HG02840 (cell line): ENCODE results near the gene ESR2.
A peak's percentile ranks its signal among the peaks of the same experiment; 100 is the strongest.
"Not testable (repeated sequence)": the region's sequence is repeated elsewhere in the genome, so short reads cannot be mapped to it uniquely, and the experiment has no call there.

Experiments used
- ATAC-seq: cut with Tn5 transposase; IDR thresholded peaks from one replicate; pipeline ENCODE4 v1.9.1; 2021; ENCODE audit warnings: mild to moderate bottlenecking, moderate library complexity, moderate number of reproducible peaks; ENCODE audit not compliant: unreplicated experiment, low FRiP score

The ESR2 gene

DNA sequence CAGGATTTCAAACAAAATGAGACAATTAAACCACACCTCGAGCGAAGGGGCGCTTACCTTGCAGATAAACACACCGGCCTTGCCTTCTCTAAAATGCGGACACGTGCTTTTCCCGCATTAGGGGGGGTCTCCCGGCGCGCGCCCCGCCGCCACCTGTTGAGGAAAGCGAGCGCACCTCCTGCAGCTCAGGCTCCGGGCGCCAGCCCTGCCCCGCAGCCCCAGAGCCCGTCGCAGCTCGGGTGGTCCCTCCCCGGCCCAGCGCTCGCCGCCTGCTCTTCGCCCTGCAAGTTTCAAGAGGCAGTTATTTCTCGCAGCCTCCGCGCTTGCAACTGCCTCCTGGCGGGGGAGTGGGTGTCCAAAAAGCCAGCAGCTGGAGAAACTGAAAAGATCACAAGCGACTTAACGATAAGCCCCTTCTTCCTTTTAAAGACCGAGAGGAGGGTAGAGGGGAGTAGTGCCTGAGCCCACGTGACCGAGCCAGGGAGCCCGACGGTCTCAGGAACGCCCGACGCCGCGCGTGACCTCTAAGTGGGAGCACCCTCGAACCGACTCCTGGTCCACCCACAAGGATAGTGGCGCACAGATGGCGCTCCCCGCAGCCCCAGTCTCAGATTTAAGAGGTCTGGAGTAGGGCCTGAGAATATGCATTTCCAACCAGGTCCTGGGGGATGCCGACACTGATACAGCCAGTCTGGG, at the start of gene ESR2:
Gene ESR2 (minus strand): TSS at position 396 of the 696 bp plus-strand sequence. CDS start 11,386 bp downstream, outside the sequence.
- ATAC-seq = peak; percentile 32

DNA sequence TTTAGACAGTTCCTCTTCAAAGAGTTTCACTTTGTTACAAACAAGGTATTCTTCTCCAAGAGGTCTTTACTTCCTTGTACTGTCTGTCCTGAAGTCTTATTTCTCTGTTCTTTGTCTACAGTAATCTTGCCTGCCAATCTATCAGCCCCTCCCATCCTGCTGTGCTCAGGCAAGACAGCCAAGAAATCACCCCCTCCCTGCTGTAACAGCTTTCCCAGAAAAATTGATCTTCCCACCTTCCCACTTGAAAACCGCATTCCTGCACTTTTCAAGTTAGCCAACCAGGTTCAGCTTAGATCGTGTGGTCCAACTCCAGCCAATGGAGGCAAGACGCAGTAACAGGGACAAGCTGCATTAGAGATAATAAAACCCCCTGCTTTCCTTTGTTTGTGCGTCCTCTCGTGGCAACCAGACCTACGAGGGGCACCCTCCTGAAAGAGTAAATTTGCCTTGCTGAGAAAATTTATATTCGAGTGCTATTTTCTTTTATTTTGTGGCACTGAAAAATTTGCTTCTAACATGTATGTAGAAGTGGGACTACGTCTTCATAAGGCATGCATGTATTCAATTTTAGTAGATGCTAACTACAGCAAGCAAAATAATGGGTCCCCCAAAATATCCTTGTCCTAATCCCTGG, 46.5 kb upstream of the ESR2 start:
- no peak for ATAC-seq

DNA sequence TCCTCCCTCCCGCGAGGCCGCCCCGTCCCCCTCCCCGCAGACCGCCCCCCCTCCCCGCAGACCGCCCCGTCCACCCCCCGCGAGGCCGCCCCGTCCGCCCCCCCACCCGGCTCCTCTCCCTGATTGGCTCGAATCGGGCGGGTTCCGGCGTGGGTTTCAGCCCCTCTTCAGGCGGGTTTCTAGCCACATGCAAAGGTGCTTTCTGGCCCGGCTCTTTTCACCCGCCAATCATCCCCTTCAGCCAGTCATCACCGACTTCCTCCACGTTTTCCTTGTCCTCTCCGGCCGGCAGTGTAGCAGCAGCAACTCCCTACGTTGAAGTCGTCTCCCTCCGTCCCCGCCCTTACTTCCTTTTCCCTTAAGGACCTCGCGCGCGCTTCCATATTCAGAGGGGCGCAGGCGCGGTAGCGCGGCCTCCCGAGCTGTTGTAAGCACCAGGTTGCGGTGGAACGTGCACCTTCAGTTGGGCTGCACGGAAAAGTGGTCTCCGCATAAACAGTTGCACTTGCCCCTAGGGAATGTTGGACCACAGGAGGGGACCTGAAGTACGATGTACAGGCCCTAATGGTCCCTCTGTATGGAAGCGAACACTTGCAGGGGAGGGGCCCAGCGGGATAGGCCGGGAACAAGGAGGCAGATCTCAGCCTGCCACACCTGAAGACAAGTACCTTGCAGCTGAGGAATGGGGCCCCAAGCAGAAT, 44.6 kb upstream of the ESR2 start:
- ATAC-seq = peak; percentile 95

DNA sequence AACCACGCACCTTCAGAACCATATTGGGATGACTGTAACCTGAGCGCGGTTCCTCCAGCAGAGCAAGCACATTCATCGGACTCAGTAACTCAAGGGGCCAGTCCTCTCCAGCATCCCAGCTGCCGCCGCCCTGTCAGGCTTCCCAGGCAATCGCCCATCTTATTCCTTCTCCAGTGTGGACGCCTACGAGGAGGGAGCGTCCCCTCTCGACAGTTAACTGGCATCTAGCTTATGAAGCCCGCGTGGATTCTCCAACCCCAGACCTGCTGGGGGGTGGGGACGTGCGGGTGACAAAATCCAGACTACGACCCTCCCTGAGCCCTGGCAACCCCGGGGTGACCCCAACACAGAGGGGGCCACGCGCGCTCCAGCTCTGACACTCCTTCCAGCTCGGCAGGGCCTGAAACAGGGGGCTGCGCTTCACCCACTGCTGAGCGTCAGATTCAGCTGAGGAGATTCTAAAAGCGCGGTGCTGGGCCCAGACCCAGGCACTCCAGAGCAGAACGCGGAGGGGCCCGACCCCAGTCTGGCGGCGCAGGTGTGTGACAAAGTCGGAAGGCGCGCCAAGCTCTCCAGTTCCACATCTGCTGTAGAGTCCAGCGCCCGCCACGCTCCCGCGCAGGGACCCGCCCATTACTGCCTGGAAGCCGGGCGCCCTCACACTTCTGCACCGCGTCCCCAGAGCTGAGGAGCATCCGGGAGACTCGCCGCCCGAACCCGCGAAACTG, 43.9 kb upstream of the ESR2 start:
- peak; percentile 46 for ATAC-seq

DNA sequence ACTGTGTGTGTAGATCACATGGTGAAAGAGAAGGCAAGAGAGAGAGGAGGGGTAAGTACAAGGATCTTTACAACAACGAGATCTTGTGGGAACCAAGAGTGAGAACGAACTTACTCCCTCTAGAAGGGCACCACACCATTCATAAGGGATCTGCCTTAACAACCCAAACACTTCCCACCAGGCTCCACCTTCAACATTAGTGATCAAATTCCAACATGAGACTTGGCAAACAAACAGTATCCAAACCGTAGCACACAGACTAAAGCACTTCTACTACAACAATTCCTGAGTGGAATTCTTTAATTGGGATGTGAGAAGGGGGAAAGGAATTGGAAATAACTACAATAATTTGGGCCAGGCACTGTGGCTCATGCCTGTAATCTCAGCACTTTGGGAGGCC, 35.0 kb upstream of the ESR2 start:
- ATAC-seq = no peak

DNA sequence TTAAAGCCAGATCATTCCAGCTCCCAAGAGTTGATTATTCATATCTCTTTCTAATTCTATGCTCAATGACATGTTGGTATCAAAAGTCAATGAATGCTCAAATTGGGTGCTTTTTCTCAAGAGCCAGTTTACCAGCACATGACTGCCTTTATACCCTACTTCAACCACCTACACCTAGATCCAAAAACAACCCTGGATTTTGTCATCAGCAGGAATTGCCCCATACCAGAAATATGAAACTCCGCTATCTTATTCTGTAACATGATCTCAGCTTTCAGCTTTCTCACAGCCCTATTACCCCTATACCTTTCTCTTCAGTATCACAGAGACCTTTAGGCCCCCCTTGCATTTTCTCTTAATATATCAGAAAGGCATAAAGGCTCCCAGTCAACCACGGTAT, 32.3 kb upstream of the ESR2 start:
- ATAC-seq = no peak

DNA sequence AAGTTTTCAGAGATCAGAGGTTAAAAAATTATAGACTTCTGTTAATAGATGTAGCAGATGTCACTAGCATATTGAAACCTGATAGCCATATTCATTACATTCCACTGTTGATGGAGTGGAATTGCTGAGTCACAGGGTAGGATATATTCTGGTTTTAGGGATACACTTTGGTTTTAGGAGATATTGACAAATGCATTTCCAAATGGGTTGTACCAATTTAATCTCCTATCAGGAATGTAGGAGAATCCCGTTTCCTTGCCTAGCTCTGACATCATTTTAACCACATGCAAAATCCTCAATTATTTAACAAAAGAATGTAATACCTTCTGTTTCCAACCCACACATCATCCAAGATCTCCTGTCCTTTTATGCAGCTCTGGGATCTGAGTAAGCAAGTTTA, 30.7 kb upstream of the ESR2 start:
- no peak for ATAC-seq

DNA sequence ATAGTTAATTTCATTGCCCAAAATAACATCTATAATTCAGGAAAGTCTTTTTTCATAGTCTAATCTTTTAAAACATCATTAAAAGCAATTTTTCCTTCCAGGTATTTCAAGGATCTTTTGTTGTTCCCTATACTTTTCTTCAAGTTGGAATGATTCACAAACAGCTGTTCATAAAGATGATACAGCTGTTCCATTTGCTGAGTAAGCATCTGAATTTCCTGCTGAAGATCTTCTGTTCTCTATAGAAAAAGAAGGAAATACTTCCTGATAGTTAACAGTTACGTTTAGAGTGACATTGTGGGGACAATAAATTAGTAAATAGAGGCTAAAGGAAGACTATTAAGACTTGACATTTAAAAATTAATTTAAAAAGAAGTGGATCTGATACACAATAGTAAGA, 30.3 kb upstream of the ESR2 start:
- ATAC-seq = no peak

DNA sequence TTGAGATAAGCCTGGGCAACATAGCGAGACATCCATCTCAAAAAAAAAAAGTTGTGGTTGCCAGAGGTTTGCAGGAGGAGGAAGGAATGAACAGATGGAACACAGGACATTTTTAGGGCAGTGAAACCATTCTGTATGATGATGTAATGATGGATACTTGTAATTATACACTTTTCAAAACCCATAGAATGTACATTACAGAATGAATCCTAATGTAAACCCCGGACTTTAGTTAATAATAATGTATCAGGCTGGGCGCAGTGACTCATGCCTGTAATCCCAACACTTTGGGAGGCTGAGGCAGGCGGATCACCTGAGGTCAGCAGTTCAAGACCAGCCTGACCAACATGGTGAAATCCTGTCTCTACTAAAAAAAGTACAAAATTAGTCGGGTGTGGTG, 26.2 kb upstream of the ESR2 start:
- not testable (repeated sequence) for ATAC-seq

DNA sequence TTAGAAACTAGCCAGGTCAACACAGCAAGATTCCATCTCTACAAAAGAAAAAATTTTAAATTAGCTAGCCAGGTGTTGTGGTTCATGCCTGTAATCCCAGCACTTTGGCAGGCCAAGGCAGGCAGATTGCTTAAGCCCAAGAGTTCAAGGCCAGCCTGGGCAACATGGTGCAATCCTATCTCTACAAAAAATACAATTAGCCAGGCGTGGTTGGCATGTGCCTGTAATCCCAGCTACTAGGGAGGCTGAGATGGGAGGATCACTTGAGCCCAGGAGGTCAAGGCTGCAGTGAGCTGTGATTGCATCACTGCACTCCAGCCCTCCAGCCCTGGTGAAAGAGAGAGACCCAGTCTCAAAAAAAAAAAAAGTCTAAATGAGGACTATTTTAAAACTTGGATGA, 24.5 kb upstream of the ESR2 start:
- not testable (repeated sequence) for ATAC-seq

DNA sequence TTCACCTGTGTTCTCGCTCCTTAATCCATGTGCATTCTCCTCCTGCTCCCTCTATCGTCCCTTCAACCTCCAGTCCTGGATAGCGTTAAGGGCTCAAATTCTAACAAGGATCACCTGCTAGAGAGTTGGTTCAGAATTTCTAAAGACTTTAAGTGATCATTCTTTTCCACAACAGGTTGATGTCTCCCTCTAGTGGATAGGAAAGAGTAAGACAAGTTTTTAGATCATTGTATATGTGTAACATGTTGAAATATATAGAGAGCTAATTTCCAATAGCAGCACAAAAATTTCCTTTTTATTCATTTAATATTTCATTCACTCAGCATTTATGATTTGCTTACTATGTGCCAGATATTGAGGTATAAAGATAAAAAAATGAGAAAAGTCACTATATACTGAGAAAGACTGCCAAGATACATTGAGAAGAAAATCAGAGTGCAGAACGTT, 9.3 kb upstream of the ESR2 start:
- ATAC-seq = no peak

DNA sequence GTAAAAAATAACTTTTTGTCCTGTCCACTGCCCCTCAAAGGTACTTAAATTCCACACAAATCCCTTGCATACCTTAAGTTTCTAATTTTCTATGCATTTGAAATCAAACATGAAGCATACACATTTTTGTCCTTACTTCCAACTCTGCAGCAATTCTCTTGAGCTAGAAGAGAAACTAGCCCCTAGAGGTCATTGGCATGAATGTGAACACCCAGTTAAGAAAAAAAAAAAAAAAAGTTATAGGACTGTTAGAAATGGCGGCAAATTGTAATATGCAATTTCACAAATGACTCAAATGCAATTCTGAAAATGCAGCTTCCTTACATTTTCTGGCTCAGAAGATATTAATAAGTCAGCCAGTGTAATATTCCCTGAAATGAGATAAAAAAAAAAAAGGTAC, 4.6 kb upstream of the ESR2 start:
- no peak for ATAC-seq

DNA sequence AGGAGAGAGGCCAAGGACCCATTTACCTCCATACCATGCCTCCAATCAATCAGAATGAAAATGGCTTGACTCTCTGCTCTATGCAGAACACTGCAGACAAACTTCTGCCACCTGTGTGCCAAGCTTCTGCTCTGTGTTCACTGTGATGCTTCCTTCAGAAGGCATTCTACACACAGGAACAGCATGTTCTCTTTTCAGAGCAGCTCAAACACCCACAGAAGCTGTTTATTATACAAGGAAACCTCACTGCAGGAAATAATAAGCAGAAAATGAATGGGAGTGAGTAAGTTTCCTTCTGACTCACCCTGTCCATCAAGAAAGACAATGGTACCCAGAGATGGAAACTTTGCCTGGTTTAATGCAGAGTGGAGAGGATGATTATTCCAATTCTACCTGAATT, 2.4 kb upstream of the ESR2 start:
- no peak for ATAC-seq

DNA sequence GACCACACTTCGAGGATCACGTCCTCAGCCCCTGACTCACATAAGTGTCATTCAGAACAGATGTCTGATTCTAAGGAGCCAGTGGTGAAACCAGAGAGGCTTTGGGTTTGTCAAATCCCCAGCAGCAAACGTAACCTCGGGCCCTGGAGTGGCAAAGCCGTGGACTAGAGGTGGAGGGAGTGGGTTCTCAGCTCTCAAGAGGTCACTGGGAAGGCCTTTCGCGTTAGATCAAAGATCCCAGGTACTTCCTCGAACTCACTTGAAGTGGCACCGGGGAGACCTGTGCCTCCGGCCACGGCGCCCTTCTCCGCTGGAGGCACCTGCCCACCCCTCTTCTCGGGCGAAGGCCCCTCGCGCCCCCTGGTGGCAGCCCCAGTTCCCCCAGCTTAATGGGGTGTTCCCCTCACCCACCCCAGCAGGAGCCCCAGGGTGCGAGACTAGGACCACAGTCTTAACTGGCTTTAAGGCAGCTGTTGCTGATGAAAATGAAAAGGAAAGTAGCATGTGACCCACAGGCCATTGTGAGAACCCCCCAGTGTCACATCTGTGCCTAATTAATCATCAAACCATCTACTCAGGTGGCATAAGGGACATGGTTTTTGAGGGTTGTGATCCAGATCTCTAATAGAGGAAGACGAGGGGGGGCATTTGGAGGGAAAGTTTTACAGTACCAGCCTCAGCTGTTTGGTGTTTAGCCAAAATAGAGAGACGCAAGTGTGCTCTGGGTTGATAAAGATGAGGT, 672 bp upstream of the ESR2 start:
- ATAC-seq = peak; percentile 56

DNA sequence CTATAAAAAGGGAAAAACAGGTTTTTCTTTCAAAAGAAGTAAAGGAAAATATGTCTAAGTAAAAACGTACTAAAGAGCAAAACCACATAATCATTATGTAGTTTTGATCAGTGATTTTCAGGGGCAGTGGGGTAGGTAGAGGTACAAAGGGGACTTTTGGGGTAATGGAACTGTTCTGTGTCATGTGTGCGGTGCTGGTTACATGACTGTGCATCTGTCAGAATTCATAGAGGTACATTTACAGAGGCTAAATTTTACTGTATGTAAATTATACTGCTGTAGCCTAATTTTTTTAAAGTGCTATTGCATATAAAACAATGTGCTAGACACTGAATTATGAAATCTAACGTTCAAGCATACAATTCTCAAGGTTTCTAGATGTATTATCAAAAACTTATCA, 2.0 kb downstream of the ESR2 start:
- ATAC-seq = no peak

DNA sequence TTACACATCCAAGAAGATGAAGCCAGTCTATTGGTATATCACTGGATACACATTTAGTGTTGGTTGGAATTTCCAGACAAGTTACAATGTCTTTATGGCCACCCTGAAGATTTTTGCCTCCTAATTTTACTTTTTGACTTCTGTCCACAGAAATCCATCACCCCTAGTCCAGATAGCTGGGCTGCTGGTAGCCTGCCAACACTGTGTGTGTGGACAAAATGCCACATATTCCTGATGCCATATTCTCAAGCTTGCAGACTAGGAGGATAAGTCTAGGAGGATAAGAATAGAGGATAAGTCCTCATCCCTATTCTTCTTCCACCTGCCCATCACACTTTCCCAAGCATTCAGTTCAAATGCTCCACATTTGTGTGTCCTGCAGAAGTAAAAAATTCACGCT, 4.6 kb downstream of the ESR2 start:
- ATAC-seq = no peak

DNA sequence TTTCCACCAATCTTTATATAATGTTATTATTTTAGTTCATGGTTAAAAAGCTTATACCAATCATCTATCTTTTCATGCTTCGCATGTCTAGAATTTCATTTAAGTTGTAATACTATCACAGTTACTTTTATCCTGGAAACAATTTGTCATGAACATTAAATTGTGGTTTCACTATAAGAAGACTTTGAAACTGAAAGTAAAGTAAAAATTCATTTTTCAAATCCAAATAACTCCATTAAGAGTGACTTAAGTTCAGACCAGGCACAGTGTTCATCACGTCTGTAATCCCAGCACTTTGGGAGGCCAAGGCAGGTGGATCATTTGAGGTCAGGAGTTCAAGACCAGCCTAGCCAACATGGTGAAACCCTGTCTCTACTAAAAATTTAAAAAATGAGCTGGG, 12.4 kb downstream of the ESR2 start:
- no peak for ATAC-seq

DNA sequence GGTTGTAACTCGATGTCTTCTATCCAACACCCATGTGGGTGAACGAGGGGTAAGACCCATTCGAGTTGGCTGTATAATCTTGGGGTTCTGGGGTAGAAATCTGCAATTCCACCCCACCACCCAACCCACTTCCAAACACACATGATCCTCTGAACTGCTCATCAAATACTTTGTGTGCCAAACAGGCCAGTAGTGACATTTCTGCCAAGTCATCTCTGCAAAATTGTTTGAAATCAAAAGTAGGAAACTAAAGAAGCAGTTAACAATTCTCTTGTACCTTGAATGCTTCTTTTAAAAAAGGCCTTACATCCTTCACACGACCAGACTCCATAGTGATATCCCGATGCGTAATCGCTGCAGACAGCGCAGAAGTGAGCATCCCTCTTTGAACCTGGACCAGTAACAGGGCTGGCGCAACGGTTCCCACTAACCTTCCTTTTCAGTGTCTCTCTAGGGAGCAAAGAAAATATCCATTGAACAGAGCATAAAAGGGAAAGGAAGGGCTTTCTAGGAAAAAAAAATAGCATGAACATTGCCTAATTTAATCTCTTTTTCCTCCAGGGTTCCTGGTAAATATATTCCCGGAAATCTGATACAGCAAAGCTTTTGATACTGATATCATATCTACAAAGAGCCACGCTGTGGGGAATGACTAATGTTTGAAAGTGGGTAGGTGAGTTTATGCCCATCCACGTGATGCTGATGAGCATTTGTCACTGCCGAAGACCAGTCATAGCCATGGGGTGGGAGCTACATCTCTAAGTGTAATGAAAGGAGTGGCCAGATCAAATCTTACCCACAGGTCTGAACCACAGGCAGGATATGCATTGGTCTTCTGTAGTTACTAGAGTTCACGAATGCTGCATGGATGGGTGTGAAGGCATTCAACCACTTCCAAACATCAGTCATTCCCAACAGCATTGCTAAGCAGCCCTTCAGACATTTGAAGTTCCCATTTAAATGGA, 14.2 kb downstream of the ESR2 start:
- no peak for ATAC-seq

DNA sequence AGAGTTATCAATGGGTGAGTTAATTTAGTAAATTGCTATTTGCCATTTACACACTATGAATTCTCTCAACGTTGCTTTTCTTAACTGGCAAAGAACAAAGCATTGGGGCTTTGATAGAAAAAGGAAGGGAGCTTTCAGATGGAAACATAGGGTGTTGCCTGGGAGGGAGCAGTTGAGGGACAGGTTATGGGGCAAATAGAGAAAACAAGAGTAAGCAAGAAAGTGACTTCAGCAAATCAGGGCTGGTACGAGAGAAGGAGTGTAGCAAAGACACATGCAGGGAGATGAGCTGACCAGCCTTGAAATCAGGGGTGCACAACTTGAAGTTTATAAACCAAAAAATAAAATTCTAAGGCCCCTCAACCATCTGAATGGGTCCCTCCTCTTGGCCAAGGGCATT, 15.7 kb downstream of the ESR2 start:
- ATAC-seq = no peak
